ENCODE results near the gene RTL1. TPM values are rescaled to one million over a fixed set of nuclear protein-coding genes. Genes with fewer than 3 reads are reported as not detected.

RTL1 gene
- total and polyA plus RNA-seq, 8 donors: 0.06 to 0.20 (median 0.10) TPM; not detected in 2

DNA sequence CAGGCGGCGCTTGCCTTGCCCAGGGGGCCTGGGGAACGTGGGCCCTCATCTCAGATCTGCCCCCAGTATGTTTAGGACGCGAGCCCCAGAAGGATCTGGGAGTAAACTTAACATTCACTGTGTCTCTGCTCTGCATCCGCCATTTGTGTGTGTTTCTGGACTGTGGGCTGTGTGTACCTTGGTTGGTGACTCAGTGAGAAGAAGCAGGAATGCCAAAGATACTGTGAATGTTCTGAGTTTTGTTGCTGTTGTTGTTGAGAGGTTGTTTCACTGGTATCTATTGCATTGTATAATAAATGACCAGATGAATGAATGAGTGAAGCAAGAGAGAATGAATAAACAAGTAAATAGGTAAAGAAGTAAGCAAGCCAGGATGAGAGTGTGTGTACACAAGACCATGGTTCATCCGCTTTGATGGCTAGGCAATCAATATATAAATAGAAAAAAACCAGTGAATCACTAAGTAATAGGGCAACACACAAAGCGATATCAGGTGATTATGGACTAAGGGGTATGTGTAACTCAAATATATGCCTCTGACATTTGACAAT lies 57.1 kb downstream of the RTL1 start:
- intact Hi-C loops (cut with DNase I): loop anchor here in 1 of 2 donors (10.0 kb wide), 1 partner anchor 778 kb away; no protein-coding TSS in a partner anchor
- Histone ChIP-seq H3K4me1 (peaks cover 0 to 15% of the 10 kb centered on the region in 2 donors), H3K27me3 (no peaks in the 10 kb centered on the region), H3K4me3 (no peak overlapping the region), H3K27ac (no peak overlapping the region), H3K9me3 (no peaks in the 10 kb centered on the region), H3K36me3 (no peaks in the 10 kb centered on the region)
- DNase-seq: no peak
- no peak for TF ChIP-seq CTCF (IDR thresholded peaks at IDR 0.05)
- ATAC-seq: no peak

DNA sequence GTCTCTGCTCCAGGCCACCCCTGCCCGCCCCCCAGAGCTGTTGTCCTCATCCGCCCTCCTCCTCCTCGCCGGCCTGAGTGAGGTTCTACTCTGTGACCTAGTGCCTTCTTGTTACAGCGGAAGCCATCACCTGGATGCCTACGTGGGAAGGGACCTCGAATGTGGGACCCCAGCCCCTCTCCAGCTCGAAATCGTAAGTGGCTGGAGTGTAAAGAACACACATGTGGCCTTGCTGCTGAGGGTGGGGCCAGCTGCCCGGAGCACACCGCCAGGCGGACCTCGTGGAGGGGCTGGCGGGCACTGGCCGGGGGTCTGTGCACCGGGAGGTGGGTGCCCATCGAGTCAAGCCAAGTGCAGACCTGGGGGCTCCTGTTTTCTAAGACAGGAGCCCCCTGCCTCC lies 58.2 kb downstream of the RTL1 start:
- TF ChIP-seq CTCF (IDR thresholded peaks at IDR 0.05): no peak
- ATAC-seq (no peak), DNase-seq (no peak)
- H3K27ac ChIP-seq: no peak overlapping the region
- peaks cover 0 to 15% of the 10 kb centered on the region in 2 donors for H3K4me1 ChIP-seq
- no peak overlapping the region for H3K4me3 ChIP-seq
- H3K36me3 ChIP-seq: no peaks in the 10 kb centered on the region
- no peaks in the 10 kb centered on the region for H3K9me3 ChIP-seq
- intact Hi-C loops (cut with DNase I): loop anchor here in 1 of 2 donors (10.0 kb wide), 1 partner anchor 779 kb away; no protein-coding TSS in a partner anchor
- no peaks in the 10 kb centered on the region for H3K27me3 ChIP-seq

DNA sequence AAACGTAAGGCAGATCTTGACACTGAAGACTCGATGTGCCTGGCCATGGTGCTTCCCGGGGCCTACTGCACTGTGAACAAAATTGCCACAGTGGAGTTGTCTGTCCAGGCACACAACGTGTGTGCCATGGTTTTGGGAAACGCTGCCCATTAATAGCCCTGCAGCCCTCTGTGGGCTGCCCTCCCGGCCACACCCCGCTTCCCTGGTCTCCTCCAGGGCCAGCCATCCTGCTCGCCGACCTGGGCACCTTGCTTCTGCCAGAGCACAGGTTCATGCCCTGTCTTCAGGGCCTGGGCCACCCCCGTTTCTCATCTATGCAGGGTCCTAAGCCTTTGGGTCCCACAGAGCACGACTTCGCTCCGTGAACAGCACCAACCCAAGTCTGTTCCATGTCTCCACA lies 58.7 kb downstream of the RTL1 start:
- TF ChIP-seq CTCF (IDR thresholded peaks at IDR 0.05): no peak
- no peaks in the 10 kb centered on the region for H3K36me3 ChIP-seq
- no peak overlapping the region for H3K27ac ChIP-seq
- peaks cover 0 to 15% of the 10 kb centered on the region in 2 donors for H3K4me1 ChIP-seq
- H3K27me3 ChIP-seq: no peaks in the 10 kb centered on the region
- DNase-seq: peak in 1 of 4 donors; percentile 63
- H3K4me3 ChIP-seq: no peak overlapping the region
- no peaks in the 10 kb centered on the region for H3K9me3 ChIP-seq
- intact Hi-C loops (cut with DNase I): loop anchor here in 1 of 2 donors (10.0 kb wide), 1 partner anchor 780 kb away; no protein-coding TSS in a partner anchor
- ATAC-seq: no peak

- DNase-seq (no peak), ATAC-seq (no peak)
- no peaks in the 10 kb centered on the region for H3K36me3 ChIP-seq
- intact Hi-C loops (cut with DNase I): loop anchor here in 1 of 2 donors (10.0 kb wide), 1 partner anchor 780 kb away; no protein-coding TSS in a partner anchor
- no peaks in the 10 kb centered on the region for H3K27me3 ChIP-seq
- no peak overlapping the region for H3K27ac ChIP-seq
- TF ChIP-seq CTCF (IDR thresholded peaks at IDR 0.05): no peak
- no peaks in the 10 kb centered on the region for H3K9me3 ChIP-seq
- no peak overlapping the region for H3K4me3 ChIP-seq
- H3K4me1 ChIP-seq: peaks cover 0 to 12% of the 10 kb centered on the region in 2 donors
These were observed 59.1 kb downstream of the RTL1 start for GRCh38 chr14:100844421-100844820.

- Histone ChIP-seq H3K9me3 (no peaks in the 10 kb centered on the region), H3K27me3 (no peaks in the 10 kb centered on the region), H3K4me1 (peaks cover 0 to 11% of the 10 kb centered on the region in 2 donors), H3K36me3 (no peaks in the 10 kb centered on the region), H3K4me3 (no peak overlapping the region), H3K27ac (no peak overlapping the region)
- no peak for ATAC-seq
- no peak for DNase-seq
- TF ChIP-seq CTCF (IDR thresholded peaks at IDR 0.05): no peak
- intact Hi-C loops (cut with DNase I): loop anchor here in 1 of 2 donors (10.0 kb wide), 1 partner anchor 781 kb away; no protein-coding TSS in a partner anchor
These were observed 59.5 kb downstream of the RTL1 start for GRCh38 chr14:100844082-100844408.
